ENCODE measurements around the gene MEIS1. TPM values are rescaled to one million over a fixed set of nuclear protein-coding genes. Genes with fewer than 3 reads are reported as not detected.

The MEIS1 gene
- total RNA-seq, 3 donors from 2014 or later (not counting 1 experiment from before 2014, with no cell fraction given): 2.0 to 5.4 (median 3.6) TPM

DNA sequence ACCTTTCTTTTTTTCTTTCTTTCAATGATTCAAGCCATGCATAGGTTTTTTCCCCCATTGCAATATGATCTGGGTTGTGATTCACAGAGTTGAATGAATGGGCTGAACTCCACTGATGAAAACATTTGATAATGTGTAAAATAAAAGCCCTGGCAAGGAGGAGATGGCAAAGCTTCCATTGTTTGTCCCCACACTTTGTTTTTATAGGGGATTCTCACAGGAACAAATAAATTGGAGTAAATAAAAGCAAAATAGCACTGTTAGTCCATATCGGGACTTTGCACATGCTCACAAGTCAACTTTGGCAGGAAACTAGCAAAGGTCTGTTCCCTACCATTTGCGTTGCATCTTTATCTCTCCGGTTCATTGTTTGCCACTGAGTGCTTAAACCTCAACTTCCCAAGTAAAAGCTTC, 55.7 kb downstream of the MEIS1 start:
- Histone ChIP-seq H3K36me3 (ENCODE audit: control insufficient read depth, insufficient read depth, low read length) (no peaks in the 10 kb centered on the region), H3K27ac (ENCODE audit: low read length) (no peak overlapping the region), H3K4me1 (ENCODE audit: control insufficient read depth, insufficient read depth, low read length) (no peaks in the 10 kb centered on the region), H3K4me3 (ENCODE audit: low read length) (no peak overlapping the region), H3K9me3 (ENCODE audit: control insufficient read depth, insufficient read depth, low read length) (no peaks in the 10 kb centered on the region), H3K27me3 (ENCODE audit: control insufficient read depth, insufficient read depth, low read length) (no peaks in the 10 kb centered on the region)
- Mint-ChIP-seq H3K4me1 (no peaks in the 10 kb centered on the region), H3K27me3 (ENCODE audit: low read depth in 2 of 2) (no peaks in the 10 kb centered on the region), H3K9me3 (no peaks in the 10 kb centered on the region), H3K36me3 (no peaks in the 10 kb centered on the region), H3K4me3 (no peak overlapping the region), H3K27ac (no peak overlapping the region)
- WGBS (ENCODE audit: insufficient coverage): 47% methylated on average over 3 of the region's 3 CpGs
- no peak for ATAC-seq
- no peak for DNase-seq
- intact Hi-C loops (cut with micrococcal nuclease): no loop called here
- TF ChIP-seq, protein P1, sequence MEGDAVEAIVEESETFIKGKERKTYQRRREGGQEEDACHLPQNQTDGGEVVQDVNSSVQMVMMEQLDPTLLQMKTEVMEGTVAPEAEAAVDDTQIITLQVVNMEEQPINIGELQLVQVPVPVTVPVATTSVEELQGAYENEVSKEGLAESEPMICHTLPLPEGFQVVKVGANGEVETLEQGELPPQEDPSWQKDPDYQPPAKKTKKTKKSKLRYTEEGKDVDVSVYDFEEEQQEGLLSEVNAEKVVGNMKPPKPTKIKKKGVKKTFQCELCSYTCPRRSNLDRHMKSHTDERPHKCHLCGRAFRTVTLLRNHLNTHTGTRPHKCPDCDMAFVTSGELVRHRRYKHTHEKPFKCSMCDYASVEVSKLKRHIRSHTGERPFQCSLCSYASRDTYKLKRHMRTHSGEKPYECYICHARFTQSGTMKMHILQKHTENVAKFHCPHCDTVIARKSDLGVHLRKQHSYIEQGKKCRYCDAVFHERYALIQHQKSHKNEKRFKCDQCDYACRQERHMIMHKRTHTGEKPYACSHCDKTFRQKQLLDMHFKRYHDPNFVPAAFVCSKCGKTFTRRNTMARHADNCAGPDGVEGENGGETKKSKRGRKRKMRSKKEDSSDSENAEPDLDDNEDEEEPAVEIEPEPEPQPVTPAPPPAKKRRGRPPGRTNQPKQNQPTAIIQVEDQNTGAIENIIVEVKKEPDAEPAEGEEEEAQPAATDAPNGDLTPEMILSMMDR (IDR thresholded peaks at IDR 0.05): no peak

DNA sequence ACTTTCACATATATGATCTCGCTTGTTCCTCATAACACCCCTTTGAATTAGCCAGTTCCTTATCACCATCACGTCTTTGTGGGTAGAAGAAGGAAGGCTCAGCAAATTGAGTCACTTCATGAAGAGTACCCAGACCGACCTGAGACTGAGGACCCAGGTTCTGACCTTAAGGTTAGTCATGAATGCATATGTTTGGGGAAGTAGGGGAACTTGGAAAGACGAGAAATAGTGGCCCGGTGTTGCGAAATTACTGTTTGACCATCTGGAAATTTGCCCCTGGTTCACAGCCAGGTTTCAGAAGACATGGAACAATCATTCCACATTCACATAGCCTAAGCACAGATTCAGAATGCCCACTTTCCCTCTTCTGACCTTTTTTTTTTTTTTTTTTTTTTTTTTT, 59.8 kb downstream of the MEIS1 start:
- no peak overlapping the region for H3K27ac Mint-ChIP-seq
- Histone ChIP-seq H3K9me3 (ENCODE audit: control insufficient read depth, insufficient read depth, low read length) (no peaks in the 10 kb centered on the region), H3K4me1 (ENCODE audit: control insufficient read depth, insufficient read depth, low read length) (no peaks in the 10 kb centered on the region), H3K27me3 (ENCODE audit: control insufficient read depth, insufficient read depth, low read length) (no peaks in the 10 kb centered on the region), H3K4me3 (ENCODE audit: low read length) (no peak overlapping the region), H3K27ac (ENCODE audit: low read length) (no peak overlapping the region), H3K36me3 (ENCODE audit: control insufficient read depth, insufficient read depth, low read length) (no peaks in the 10 kb centered on the region)
- no peak for ATAC-seq
- TF ChIP-seq, protein P1 (IDR thresholded peaks at IDR 0.05): no peak
- no peak for DNase-seq
- H3K4me3 Mint-ChIP-seq: no peak overlapping the region
- no peaks in the 10 kb centered on the region for H3K9me3 Mint-ChIP-seq
- no peaks in the 10 kb centered on the region for H3K27me3 Mint-ChIP-seq (ENCODE audit: low read depth in 2 of 2)
- 61% methylated on average over 5 of the region's 6 CpGs for WGBS (ENCODE audit: insufficient coverage)
- intact Hi-C loops (cut with micrococcal nuclease): no loop called here
- H3K4me1 Mint-ChIP-seq: no peaks in the 10 kb centered on the region
- H3K36me3 Mint-ChIP-seq: no peaks in the 10 kb centered on the region

GRCh38 chr2:66495788-66496640, 61.1 kb downstream of the MEIS1 start:
- Mint-ChIP-seq H3K4me1 (no peaks in the 10 kb centered on the region), H3K27me3 (ENCODE audit: low read depth in 2 of 2) (no peaks in the 10 kb centered on the region), H3K9me3 (no peaks in the 10 kb centered on the region), H3K27ac (no peak overlapping the region), H3K36me3 (no peaks in the 10 kb centered on the region), H3K4me3 (no peak overlapping the region)
- H3K36me3 ChIP-seq (ENCODE audit: control insufficient read depth, insufficient read depth, low read length): no peaks in the 10 kb centered on the region
- intact Hi-C loops (cut with micrococcal nuclease): no loop called here
- no peak overlapping the region for H3K4me3 ChIP-seq (ENCODE audit: low read length)
- ATAC-seq: no peak
- no peak overlapping the region for H3K27ac ChIP-seq (ENCODE audit: low read length)
- no peaks in the 10 kb centered on the region for H3K27me3 ChIP-seq (ENCODE audit: control insufficient read depth, insufficient read depth, low read length)
- no peak for DNase-seq
- TF ChIP-seq, protein P1 (IDR thresholded peaks at IDR 0.05): no peak
- H3K9me3 ChIP-seq (ENCODE audit: control insufficient read depth, insufficient read depth, low read length): no peaks in the 10 kb centered on the region
- no peaks in the 10 kb centered on the region for H3K4me1 ChIP-seq (ENCODE audit: control insufficient read depth, insufficient read depth, low read length)
- WGBS (ENCODE audit: insufficient coverage): 75% methylated on average over 13 of the region's 13 CpGs

Data from natural killer cell (primary cell).